Rectal smooth muscle tissue (tissue), 1 donor: Measurements from ENCODE around the gene DACT2.
"Not testable (repeated sequence)": the region's sequence is repeated elsewhere in the genome, so short reads cannot be mapped to it uniquely, and the experiment has no call there.

Source experiments
- H3K27ac ChIP-seq: one replicate; pipeline ENCODE4 v1.7.0; 2013; ENCODE audit warnings: low read depth, low read length, inconsistent platforms
- H3K27me3 ChIP-seq: one replicate; pipeline ENCODE4 v1.7.0; 2013; ENCODE audit warnings: low read length; ENCODE audit not compliant: control insufficient read depth, insufficient read depth
- H3K36me3 ChIP-seq: one replicate; pipeline ENCODE4 v1.7.0; 2013; ENCODE audit warnings: low read length; ENCODE audit not compliant: control insufficient read depth, insufficient read depth
- H3K4me1 ChIP-seq: one replicate; pipeline ENCODE4 v1.7.0; 2013; ENCODE audit warnings: low read length; ENCODE audit not compliant: control insufficient read depth, insufficient read depth
- H3K4me3 ChIP-seq: one replicate; pipeline ENCODE4 v1.7.0; 2013; ENCODE audit warnings: low read length
- H3K9ac ChIP-seq: one replicate; pipeline ENCODE4 v1.7.0; 2013; ENCODE audit warnings: low read length

Gene DACT2

GRCh38 chr6:168290095-168290494 lies 29.5 kb downstream of the DACT2 start:
- no peaks in the 10 kb centered on the region for H3K36me3 ChIP-seq
- peaks cover 5% of the 10 kb centered on the region for H3K4me1 ChIP-seq
- H3K27ac ChIP-seq = no peak overlapping the region
- H3K9ac ChIP-seq = no peak overlapping the region
- no peaks in the 10 kb centered on the region for H3K27me3 ChIP-seq
- H3K4me3 ChIP-seq = no peak overlapping the region

GRCh38 chr6:168289571-168289962 lies 30.0 kb downstream of the DACT2 start:
- Histone ChIP-seq H3K4me3 (no peak overlapping the region), H3K9ac (no peak overlapping the region), H3K36me3 (no peaks in the 10 kb centered on the region), H3K4me1 (peaks cover 5% of the 10 kb centered on the region), H3K27me3 (no peaks in the 10 kb centered on the region), H3K27ac (no peak overlapping the region)

GRCh38 chr6:168288781-168289570 lies 30.6 kb downstream of the DACT2 start:
- Histone ChIP-seq H3K4me3 (no peak overlapping the region), H3K27me3 (no peaks in the 10 kb centered on the region), H3K36me3 (no peaks in the 10 kb centered on the region), H3K4me1 (peaks cover 5% of the 10 kb centered on the region), H3K27ac (no peak overlapping the region), H3K9ac (no peak overlapping the region)

GRCh38 chr6:168287460-168287859 lies 32.1 kb downstream of the DACT2 start:
- H3K4me3 ChIP-seq, H3K27ac ChIP-seq, H3K9ac ChIP-seq, H3K4me1 ChIP-seq, H3K36me3 ChIP-seq, H3K27me3 ChIP-seq: not testable (repeated sequence)

GRCh38 chr6:168286771-168287446 lies 32.7 kb downstream of the DACT2 start:
- H3K4me3 ChIP-seq, H3K4me1 ChIP-seq, H3K27ac ChIP-seq, H3K36me3 ChIP-seq, H3K9ac ChIP-seq, H3K27me3 ChIP-seq: not testable (repeated sequence)

GRCh38 chr6:168286116-168286515 lies 33.5 kb downstream of the DACT2 start:
- Histone ChIP-seq H3K27ac (no peak overlapping the region), H3K4me1 (no peaks in the 10 kb centered on the region), H3K36me3 (no peaks in the 10 kb centered on the region), H3K4me3 (no peak overlapping the region), H3K9ac (no peak overlapping the region), H3K27me3 (no peaks in the 10 kb centered on the region)

- Histone ChIP-seq H3K4me3 (no peak overlapping the region), H3K4me1 (no peaks in the 10 kb centered on the region), H3K9ac (no peak overlapping the region), H3K27ac (no peak overlapping the region), H3K27me3 (no peaks in the 10 kb centered on the region), H3K36me3 (no peaks in the 10 kb centered on the region)
Measured at GRCh38 chr6:168285456-168285855, 34.1 kb downstream of the DACT2 start.

- Histone ChIP-seq H3K27ac (no peak overlapping the region), H3K4me3 (no peak overlapping the region), H3K9ac (no peak overlapping the region), H3K36me3 (no peaks in the 10 kb centered on the region), H3K4me1 (no peaks in the 10 kb centered on the region), H3K27me3 (no peaks in the 10 kb centered on the region)
Measured at GRCh38 chr6:168284187-168284586, 35.4 kb downstream of the DACT2 start.

GRCh38 chr6:168283686-168284025 lies 35.9 kb downstream of the DACT2 start:
- Histone ChIP-seq H3K36me3 (no peaks in the 10 kb centered on the region), H3K4me3 (no peak overlapping the region), H3K27ac (no peak overlapping the region), H3K27me3 (no peaks in the 10 kb centered on the region), H3K9ac (no peak overlapping the region), H3K4me1 (no peaks in the 10 kb centered on the region)

- Histone ChIP-seq H3K36me3 (no peaks in the 10 kb centered on the region), H3K27me3 (no peaks in the 10 kb centered on the region), H3K27ac (no peak overlapping the region), H3K4me3 (no peak overlapping the region), H3K4me1 (no peaks in the 10 kb centered on the region), H3K9ac (no peak overlapping the region)
Measured at GRCh38 chr6:168282985-168283685, 36.4 kb downstream of the DACT2 start.

GRCh38 chr6:168281826-168282225 lies 37.8 kb downstream of the DACT2 start:
- Histone ChIP-seq H3K27ac (no peak overlapping the region), H3K4me1 (no peaks in the 10 kb centered on the region), H3K9ac (no peak overlapping the region), H3K4me3 (no peak overlapping the region), H3K36me3 (no peaks in the 10 kb centered on the region), H3K27me3 (no peaks in the 10 kb centered on the region)

- H3K9ac ChIP-seq, H3K4me1 ChIP-seq, H3K27ac ChIP-seq, H3K36me3 ChIP-seq, H3K4me3 ChIP-seq, H3K27me3 ChIP-seq: not testable (repeated sequence)
Measured at GRCh38 chr6:168281314-168281713, 38.3 kb downstream of the DACT2 start.
